Measurements from ENCODE around the gene UBQLN2. TPM values are rescaled to one million over a fixed set of nuclear protein-coding genes. Genes with fewer than 3 reads are reported as not detected.
A peak's percentile ranks its signal among the peaks of the same experiment; 100 is the strongest.
"Not testable (repeated sequence)": the region's sequence is repeated elsewhere in the genome, so short reads cannot be mapped to it uniquely, and the experiment has no call there.

Gene UBQLN2
- total RNA-seq (3.8 TPM), polyA plus RNA-seq (21.2 TPM)
- long read RNA-seq, donor 1, full-length matches to known transcripts: 17 of 17 reads
- long read RNA-seq, donor 1, partial matches to known transcripts: 0 of 17 reads
- long read RNA-seq, donor 1, other reads (novel, unspliced or antisense): 0 of 17 reads
- long read RNA-seq, donor 2, full-length matches to known transcripts: 152 of 152 reads
- long read RNA-seq, donor 2, partial matches to known transcripts: 0 of 152 reads
- long read RNA-seq, donor 2, other reads (novel, unspliced or antisense): 0 of 152 reads
- long read RNA-seq, donor 3, full-length matches to known transcripts: 49 of 49 reads
- long read RNA-seq, donor 3, partial matches to known transcripts: 0 of 49 reads
- long read RNA-seq, donor 3, other reads (novel, unspliced or antisense): 0 of 49 reads
- long read RNA-seq, donor 4, full-length matches to known transcripts: 36 of 36 reads
- long read RNA-seq, donor 4, partial matches to known transcripts: 0 of 36 reads
- long read RNA-seq, donor 4, other reads (novel, unspliced or antisense): 0 of 36 reads
- long read RNA-seq, donor 5, full-length matches to known transcripts: 73 of 73 reads
- long read RNA-seq, donor 5, partial matches to known transcripts: 0 of 73 reads
- long read RNA-seq, donor 5, other reads (novel, unspliced or antisense): 0 of 73 reads
- long read RNA-seq, donor 6, full-length matches to known transcripts: 53 of 53 reads
- long read RNA-seq, donor 6, partial matches to known transcripts: 0 of 53 reads
- long read RNA-seq, donor 6, other reads (novel, unspliced or antisense): 0 of 53 reads
- long read RNA-seq, donor 7, full-length matches to known transcripts: 110 of 110 reads
- long read RNA-seq, donor 7, partial matches to known transcripts: 0 of 110 reads
- long read RNA-seq, donor 7, other reads (novel, unspliced or antisense): 0 of 110 reads
- long read RNA-seq, donor 8, full-length matches to known transcripts: 32 of 32 reads
- long read RNA-seq, donor 8, partial matches to known transcripts: 0 of 32 reads
- long read RNA-seq, donor 8, other reads (novel, unspliced or antisense): 0 of 32 reads
- long read RNA-seq, donor 9, full-length matches to known transcripts: 48 of 48 reads
- long read RNA-seq, donor 9, partial matches to known transcripts: 0 of 48 reads
- long read RNA-seq, donor 9, other reads (novel, unspliced or antisense): 0 of 48 reads
- long read RNA-seq, donor 10, full-length matches to known transcripts: 55 of 55 reads
- long read RNA-seq, donor 10, partial matches to known transcripts: 0 of 55 reads
- long read RNA-seq, donor 10, other reads (novel, unspliced or antisense): 0 of 55 reads

DNA sequence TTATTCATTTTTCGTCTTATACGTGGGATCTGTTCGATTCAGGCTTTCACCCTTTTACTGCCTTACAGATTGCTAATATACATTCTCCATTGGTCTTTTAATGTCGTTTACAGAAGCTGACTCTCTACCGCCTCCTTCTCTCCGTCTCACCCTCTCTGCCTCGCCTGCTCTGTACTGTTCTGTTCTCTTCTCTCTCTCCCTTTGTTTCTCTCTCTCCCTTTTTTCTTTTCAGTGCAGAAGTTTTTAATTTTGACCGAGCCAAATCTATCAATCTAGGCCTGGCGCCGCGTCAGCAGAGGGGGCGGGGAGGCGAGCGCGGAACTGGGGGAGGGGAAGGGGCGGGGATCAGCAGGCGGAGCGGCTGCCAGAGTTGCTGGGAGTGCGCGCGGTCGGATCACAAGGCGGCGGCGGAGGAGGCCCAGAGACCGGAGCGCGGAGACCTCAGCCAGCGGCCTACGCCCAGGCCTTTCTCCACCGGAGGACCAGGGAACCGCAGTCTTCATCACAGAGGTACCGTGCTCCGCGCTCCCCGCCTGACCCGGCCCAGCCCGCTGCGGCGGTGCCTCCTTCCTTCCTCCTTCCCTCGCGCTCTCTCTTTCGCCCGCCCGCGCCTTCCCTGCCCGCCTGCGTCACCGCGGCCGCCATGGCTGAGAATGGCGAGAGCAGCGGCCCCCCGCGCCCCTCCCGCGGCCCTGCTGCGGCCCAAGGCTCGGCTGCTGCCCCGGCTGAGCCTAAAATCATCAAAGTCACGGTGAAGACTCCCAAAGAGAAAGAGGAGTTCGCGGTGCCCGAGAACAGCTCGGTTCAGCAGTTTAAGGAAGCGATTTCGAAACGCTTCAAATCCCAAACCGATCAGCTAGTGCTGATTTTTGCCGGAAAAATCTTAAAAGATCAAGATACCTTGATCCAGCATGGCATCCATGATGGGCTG is at the start of gene UBQLN2:
UBQLN2 (plus strand) TSS at position 397 of the 931 bp plus-strand sequence; CDS start at position 644, 247 bp downstream.
- Histone ChIP-seq H3K4me3 (ENCODE audit: low read length in 2 of 2) (peak within 1 kb of the TSS; percentile 73 to 76), H3K27me3 (ENCODE audit: control insufficient read depth in 2 of 2, insufficient read depth in 1 of 2, low read length in 1 of 2) (peaks cover 0 to 3% of the 10 kb centered on the region in 2 donors)

DNA sequence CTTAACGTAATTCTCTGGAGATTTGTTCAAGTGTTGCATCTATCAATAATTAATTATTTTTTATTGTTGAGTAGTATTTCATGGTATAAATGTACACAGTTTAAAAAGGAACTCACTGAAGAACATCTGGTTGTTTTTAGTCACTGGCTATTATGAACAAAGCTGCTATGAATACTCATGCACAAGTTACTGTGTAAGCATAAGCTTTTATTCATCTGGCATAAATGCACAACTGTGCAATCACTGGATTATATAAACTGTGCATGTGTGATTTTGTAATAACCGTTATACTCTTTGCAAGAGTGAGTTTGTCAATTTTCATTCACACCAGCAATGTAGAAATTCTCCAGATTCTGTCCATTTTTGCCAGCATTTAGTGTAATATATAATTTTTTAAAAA is 43.8 kb upstream of the UBQLN2 start:
- Histone ChIP-seq H3K36me3 (ENCODE audit: control insufficient read depth in 2 of 2, insufficient read depth in 2 of 2, low read length in 1 of 2) (no peaks in the 10 kb centered on the region), H3K4me1 (ENCODE audit: control insufficient read depth in 2 of 2, insufficient read depth in 2 of 2, low read length in 2 of 2) (no peaks in the 10 kb centered on the region), H3K4me3 (ENCODE audit: low read length in 2 of 2) (no peak overlapping the region), H3K9me3 (ENCODE audit: control insufficient read depth in 2 of 2, insufficient read depth in 1 of 2, low read length in 1 of 2) (no peaks in the 10 kb centered on the region), H3K27me3 (ENCODE audit: control insufficient read depth in 2 of 2, insufficient read depth in 1 of 2, low read length in 1 of 2) (no peaks in the 10 kb centered on the region), H3K27ac (ENCODE audit: low read depth in 1 of 2, low read length in 1 of 2) (no peak overlapping the region)
- WGBS: 82% methylated on average over 2 of the region's 2 CpGs
- DNase-seq (ENCODE audit: low read depth in 6 of 9, low spot score in 9 of 9): no peak

More for the DNA sequence above, at the start of gene UBQLN2:
- under 1% methylated on average over 69 of the region's 70 CpGs for WGBS
- Histone ChIP-seq H3K4me1 (ENCODE audit: control insufficient read depth in 2 of 2, insufficient read depth in 2 of 2, low read length in 2 of 2) (peaks cover 0 to 8% of the 10 kb centered on the region in 2 donors), H3K27ac (ENCODE audit: low read depth in 1 of 2, low read length in 1 of 2) (peak within 1 kb of the TSS; percentile 91 to 94), H3K9me3 (ENCODE audit: control insufficient read depth in 2 of 2, insufficient read depth in 1 of 2, low read length in 1 of 2) (no peaks in the 10 kb centered on the region), H3K36me3 (ENCODE audit: control insufficient read depth in 2 of 2, insufficient read depth in 2 of 2, low read length in 1 of 2) (peaks cover 0 to 3% of the 10 kb centered on the region in 2 donors)
- peak in 7 of 9 donors; percentile 26 to 81 (median 60) for DNase-seq (ENCODE audit: low read depth in 6 of 9, low spot score in 9 of 9)

DNA sequence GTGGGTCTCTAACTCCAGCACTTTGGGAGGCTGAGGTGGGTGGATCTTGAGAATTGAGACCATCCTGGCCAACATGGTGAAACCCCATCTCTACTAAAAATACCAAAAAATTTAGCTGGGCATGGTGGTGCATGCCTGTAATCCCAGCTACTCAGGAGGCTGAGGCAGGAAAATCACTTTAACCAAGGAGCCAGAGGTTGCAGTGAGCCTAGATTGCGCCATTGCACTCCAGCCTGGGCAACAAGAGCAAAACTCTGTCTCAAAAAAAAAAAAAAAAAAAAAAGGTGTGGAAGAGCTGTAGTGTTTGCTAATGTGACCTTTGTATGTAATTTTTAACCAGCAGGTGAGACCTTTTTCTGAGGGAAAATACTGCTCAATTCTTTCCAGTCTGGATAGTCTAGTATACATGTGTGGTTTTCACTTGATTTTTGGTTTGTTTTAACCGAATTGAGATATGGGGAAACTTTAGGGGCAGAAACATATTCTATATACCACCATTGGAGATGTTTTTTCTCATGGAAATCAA is 33.9 kb upstream of the UBQLN2 start:
- not testable (repeated sequence) for H3K27ac ChIP-seq (ENCODE audit: low read depth in 1 of 2, low read length in 1 of 2); H3K4me3 ChIP-seq (ENCODE audit: low read length in 2 of 2); H3K9me3 ChIP-seq (ENCODE audit: control insufficient read depth in 2 of 2, insufficient read depth in 1 of 2, low read length in 1 of 2); H3K27me3 ChIP-seq (ENCODE audit: control insufficient read depth in 2 of 2, insufficient read depth in 1 of 2, low read length in 1 of 2); H3K4me1 ChIP-seq (ENCODE audit: control insufficient read depth in 2 of 2, insufficient read depth in 2 of 2, low read length in 2 of 2); H3K36me3 ChIP-seq (ENCODE audit: control insufficient read depth in 2 of 2, insufficient read depth in 2 of 2, low read length in 1 of 2); DNase-seq (ENCODE audit: low read depth in 6 of 9, low spot score in 9 of 9)
- WGBS: 90% methylated on average over 2 of the region's 2 CpGs

DNA sequence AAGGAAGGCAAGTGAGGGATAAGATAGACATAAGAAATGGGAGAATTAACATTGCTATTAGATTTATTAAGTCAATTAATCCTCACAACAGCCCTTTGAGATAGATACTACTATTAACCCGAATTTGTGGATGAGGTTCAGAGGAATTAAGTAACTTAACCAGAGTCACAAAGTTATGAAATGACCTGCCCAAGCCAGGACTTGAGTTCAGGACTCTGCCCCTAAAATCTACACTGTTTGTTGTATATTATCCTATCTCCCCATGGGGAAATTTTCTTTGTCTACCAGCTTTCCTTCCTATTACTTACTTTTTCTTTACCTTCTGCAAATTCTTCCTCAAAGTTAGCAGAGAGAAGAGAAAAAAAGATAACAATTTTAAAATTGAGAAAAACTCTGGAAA is 33.4 kb upstream of the UBQLN2 start:
- Histone ChIP-seq H3K4me3 (ENCODE audit: low read length in 2 of 2) (no peak overlapping the region), H3K27ac (ENCODE audit: low read depth in 1 of 2, low read length in 1 of 2) (no peak overlapping the region), H3K9me3 (ENCODE audit: control insufficient read depth in 2 of 2, insufficient read depth in 1 of 2, low read length in 1 of 2) (no peaks in the 10 kb centered on the region), H3K4me1 (ENCODE audit: control insufficient read depth in 2 of 2, insufficient read depth in 2 of 2, low read length in 2 of 2) (no peaks in the 10 kb centered on the region), H3K36me3 (ENCODE audit: control insufficient read depth in 2 of 2, insufficient read depth in 2 of 2, low read length in 1 of 2) (no peaks in the 10 kb centered on the region), H3K27me3 (ENCODE audit: control insufficient read depth in 2 of 2, insufficient read depth in 1 of 2, low read length in 1 of 2) (no peaks in the 10 kb centered on the region)
- 72% methylated on average over 1 of the region's 1 CpG for WGBS
- no peak for DNase-seq (ENCODE audit: low read depth in 6 of 9, low spot score in 9 of 9)

DNA sequence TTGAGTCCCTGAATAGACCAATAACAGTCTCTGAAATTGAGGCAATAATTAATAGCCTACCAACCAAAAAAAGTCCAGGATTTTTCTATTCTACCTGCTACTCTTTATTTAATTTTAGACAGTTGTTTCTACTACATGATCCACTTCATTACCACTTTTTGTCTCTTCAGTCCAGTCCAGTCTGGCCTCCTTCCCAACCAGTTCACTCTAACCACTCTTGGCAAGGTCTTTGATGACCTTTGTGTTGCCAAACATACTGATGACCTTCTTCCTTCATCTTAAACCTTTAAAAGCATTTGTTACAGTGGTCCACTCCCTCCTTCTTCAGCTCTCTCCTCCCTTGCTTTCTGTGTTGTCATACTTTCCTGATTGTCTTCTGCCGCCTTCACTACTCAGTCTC is 12.8 kb upstream of the UBQLN2 start:
- no peak for DNase-seq (ENCODE audit: low read depth in 6 of 9, low spot score in 9 of 9)
- H3K27ac ChIP-seq (ENCODE audit: low read depth in 1 of 2, low read length in 1 of 2): no peak overlapping the region
- no peak overlapping the region for H3K4me3 ChIP-seq (ENCODE audit: low read length in 2 of 2)
- H3K4me1 ChIP-seq (ENCODE audit: control insufficient read depth in 2 of 2, insufficient read depth in 2 of 2, low read length in 2 of 2): no peaks in the 10 kb centered on the region
- H3K9me3 ChIP-seq (ENCODE audit: control insufficient read depth in 2 of 2, insufficient read depth in 1 of 2, low read length in 1 of 2): peaks cover 0 to under 1% of the 10 kb centered on the region in 2 donors
- no peaks in the 10 kb centered on the region for H3K27me3 ChIP-seq (ENCODE audit: control insufficient read depth in 2 of 2, insufficient read depth in 1 of 2, low read length in 1 of 2)
- WGBS: 100% methylated on average over 1 of the region's 1 CpG
- H3K36me3 ChIP-seq (ENCODE audit: control insufficient read depth in 2 of 2, insufficient read depth in 2 of 2, low read length in 1 of 2): no peaks in the 10 kb centered on the region

DNA sequence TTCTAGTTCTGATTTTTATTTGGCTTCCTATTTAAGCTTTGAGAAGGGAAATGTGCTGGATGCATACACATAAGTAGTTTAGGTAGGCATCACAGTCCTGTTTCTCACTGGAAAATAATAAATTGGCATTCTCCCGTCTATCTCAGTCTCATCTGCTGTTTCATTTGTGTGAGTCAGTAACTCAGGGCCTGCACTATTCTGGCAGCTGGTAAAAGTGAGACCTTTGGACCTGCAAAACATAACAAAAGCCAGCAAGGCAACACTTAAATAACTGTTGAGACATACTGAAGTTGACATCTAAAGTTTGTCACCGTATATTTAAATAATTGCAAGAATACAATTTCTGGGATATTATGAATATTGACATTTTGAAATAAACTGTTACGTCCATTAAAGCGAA is 8.6 kb upstream of the UBQLN2 start:
- H3K4me1 ChIP-seq (ENCODE audit: control insufficient read depth in 2 of 2, insufficient read depth in 2 of 2, low read length in 2 of 2): no peaks in the 10 kb centered on the region
- H3K27ac ChIP-seq (ENCODE audit: low read depth in 1 of 2, low read length in 1 of 2): no peak overlapping the region
- no peak for DNase-seq (ENCODE audit: low read depth in 6 of 9, low spot score in 9 of 9)
- H3K27me3 ChIP-seq (ENCODE audit: control insufficient read depth in 2 of 2, insufficient read depth in 1 of 2, low read length in 1 of 2): no peaks in the 10 kb centered on the region
- no peaks in the 10 kb centered on the region for H3K9me3 ChIP-seq (ENCODE audit: control insufficient read depth in 2 of 2, insufficient read depth in 1 of 2, low read length in 1 of 2)
- no peaks in the 10 kb centered on the region for H3K36me3 ChIP-seq (ENCODE audit: control insufficient read depth in 2 of 2, insufficient read depth in 2 of 2, low read length in 1 of 2)
- no peak overlapping the region for H3K4me3 ChIP-seq (ENCODE audit: low read length in 2 of 2)
- 96% methylated on average over 4 of the region's 4 CpGs for WGBS

DNA sequence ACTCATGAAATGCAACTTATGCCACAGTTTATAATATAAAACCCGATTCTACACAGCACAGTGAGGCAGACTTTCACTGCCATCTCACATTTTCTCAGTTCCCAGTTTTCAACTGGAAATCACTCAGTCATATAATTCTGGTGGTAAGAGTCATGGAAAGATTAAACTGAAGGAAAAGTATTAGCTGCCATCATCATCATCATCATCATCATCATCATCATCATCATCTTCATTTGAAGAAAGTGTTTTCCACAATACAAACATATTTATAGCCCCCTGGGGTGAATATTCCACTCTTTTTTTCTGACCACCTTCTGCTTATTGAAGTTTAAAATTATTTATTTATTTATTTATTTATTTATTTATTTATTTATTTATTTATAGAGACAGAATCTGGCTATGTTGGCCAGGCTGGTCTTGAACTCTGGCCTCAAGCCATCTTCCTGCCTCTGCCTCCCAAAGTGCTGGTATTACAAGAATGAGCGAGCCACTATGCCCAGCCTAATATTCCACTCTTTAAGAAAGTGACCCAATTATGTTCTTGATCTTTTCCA is 6.0 kb upstream of the UBQLN2 start:
- Histone ChIP-seq H3K27me3 (ENCODE audit: control insufficient read depth in 2 of 2, insufficient read depth in 1 of 2, low read length in 1 of 2) (no peaks in the 10 kb centered on the region), H3K36me3 (ENCODE audit: control insufficient read depth in 2 of 2, insufficient read depth in 2 of 2, low read length in 1 of 2) (no peaks in the 10 kb centered on the region), H3K9me3 (ENCODE audit: control insufficient read depth in 2 of 2, insufficient read depth in 1 of 2, low read length in 1 of 2) (no peaks in the 10 kb centered on the region), H3K4me1 (ENCODE audit: control insufficient read depth in 2 of 2, insufficient read depth in 2 of 2, low read length in 2 of 2) (no peaks in the 10 kb centered on the region), H3K4me3 (ENCODE audit: low read length in 2 of 2) (no peak overlapping the region), H3K27ac (ENCODE audit: low read depth in 1 of 2, low read length in 1 of 2) (no peak overlapping the region)
- 99% methylated on average over 2 of the region's 2 CpGs for WGBS
- DNase-seq (ENCODE audit: low read depth in 6 of 9, low spot score in 9 of 9): no peak
